Gastroesophageal sphincter (tissue), 3 donors: ENCODE data around the gene SLC39A3.

Experiments used
- EP300 ChIP-seq: sonication (generic); formaldehyde crosslinking; IDR thresholded peaks from one replicate; pipeline ENCODE4 v1.6.1; 2017; ENCODE audit warnings: antibody characterized with exemption, mild to moderate bottlenecking
- POLR2A ChIP-seq, 2 donors: fragments of 450-650 bp; IDR thresholded peaks; one replicate each; pipeline ENCODE4 v1.6.1; 2017; ENCODE audit warnings: antibody characterized with exemption in 2 of 2, mild to moderate bottlenecking in 2 of 2, moderate library complexity in 1 of 2
- TF ChIP-seq, protein P1 (sequence below), 4 experiments: fragments of 200-600 bp in 2 of 4; fragments of 450-650 bp in 2 of 4; sonication (generic) in 1 of 4; IDR thresholded peaks; one replicate each; pipeline ENCODE4 v1.5.1; 2017 to 2019; ENCODE audit warnings: antibody characterized with exemption in 4 of 4, mild to moderate bottlenecking in 2 of 4, moderate library complexity in 2 of 4

DNA sequence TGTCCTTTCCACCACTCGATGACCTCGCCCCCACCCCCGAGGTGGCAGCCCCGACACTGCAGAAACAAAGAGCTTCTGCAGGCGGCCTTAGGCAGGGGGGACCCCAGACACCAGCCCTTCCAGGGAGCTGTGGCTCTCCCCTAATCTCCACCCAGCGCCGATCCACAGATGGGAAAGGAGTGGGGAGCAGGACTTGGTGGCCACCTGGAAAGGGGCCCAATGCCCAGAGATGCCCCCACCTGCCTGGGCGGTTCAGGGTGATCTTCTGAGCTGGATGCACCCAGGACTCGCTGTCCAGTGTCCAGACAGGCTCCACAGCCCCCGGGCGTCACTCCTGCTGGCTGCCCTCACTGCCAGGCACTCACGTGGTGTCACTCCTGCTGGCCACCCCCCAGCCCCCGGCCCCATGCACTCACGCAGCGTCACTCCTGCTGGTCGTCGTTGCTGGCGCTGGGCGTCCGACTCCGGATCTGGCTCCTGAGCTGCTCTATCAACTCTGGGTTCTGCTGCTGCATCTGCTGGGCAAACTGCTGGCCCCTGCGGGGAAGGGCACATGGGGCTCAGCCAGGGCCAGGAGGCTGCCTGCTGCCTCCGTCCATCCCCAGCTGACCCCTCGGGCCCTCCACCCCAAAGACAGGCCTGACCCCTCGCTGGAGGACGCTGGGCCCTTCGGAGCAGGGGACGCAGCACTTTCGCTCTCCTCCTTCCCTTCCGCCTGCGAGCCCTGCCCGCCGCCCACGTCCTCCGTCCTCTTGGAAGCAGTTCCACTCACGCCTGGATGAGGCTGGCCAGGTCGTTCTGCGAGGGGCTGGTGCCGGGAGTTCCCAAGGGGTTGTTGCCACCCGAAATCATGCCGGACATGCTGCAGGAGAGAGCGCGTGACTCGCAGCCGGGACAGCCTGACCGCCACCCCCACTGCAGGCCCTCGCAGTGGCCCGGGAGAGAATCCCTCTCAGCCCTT lies 17.4 kb upstream of the SLC39A3 start:
- TF ChIP-seq, protein P1, sequence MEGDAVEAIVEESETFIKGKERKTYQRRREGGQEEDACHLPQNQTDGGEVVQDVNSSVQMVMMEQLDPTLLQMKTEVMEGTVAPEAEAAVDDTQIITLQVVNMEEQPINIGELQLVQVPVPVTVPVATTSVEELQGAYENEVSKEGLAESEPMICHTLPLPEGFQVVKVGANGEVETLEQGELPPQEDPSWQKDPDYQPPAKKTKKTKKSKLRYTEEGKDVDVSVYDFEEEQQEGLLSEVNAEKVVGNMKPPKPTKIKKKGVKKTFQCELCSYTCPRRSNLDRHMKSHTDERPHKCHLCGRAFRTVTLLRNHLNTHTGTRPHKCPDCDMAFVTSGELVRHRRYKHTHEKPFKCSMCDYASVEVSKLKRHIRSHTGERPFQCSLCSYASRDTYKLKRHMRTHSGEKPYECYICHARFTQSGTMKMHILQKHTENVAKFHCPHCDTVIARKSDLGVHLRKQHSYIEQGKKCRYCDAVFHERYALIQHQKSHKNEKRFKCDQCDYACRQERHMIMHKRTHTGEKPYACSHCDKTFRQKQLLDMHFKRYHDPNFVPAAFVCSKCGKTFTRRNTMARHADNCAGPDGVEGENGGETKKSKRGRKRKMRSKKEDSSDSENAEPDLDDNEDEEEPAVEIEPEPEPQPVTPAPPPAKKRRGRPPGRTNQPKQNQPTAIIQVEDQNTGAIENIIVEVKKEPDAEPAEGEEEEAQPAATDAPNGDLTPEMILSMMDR (IDR thresholded peaks at IDR 0.05), result no peak
- TF ChIP-seq POLR2A (IDR thresholded peaks at IDR 0.05) (no peak), EP300 (no peak)
